GM19452 (cell line): ENCODE results near the gene NR2E1.

ENCODE experiments used
- ATAC-seq: cut with Tn5 transposase; IDR thresholded peaks from one replicate; pipeline ENCODE4 v1.9.1; 2021; ENCODE audit not compliant: unreplicated experiment

Gene NR2E1

GRCh38 chr6:108171291-108171917, 5.6 kb downstream of the NR2E1 start:
- ATAC-seq = no peak

- ATAC-seq = no peak
Observed at GRCh38 chr6:108171918-108172516, 6.2 kb downstream of the NR2E1 start.

- ATAC-seq = no peak
Observed at GRCh38 chr6:108174371-108175175, 8.8 kb downstream of the NR2E1 start.

GRCh38 chr6:108175176-108175591, 9.4 kb downstream of the NR2E1 start:
- no peak for ATAC-seq

GRCh38 chr6:108175592-108176279, 9.9 kb downstream of the NR2E1 start:
- ATAC-seq = no peak

- ATAC-seq = no peak
Observed at GRCh38 chr6:108176281-108177089, 10.7 kb downstream of the NR2E1 start.

- ATAC-seq = no peak
Observed at GRCh38 chr6:108179741-108180140, 13.9 kb downstream of the NR2E1 start.

GRCh38 chr6:108180266-108180665, 14.4 kb downstream of the NR2E1 start:
- no peak for ATAC-seq

GRCh38 chr6:108180776-108181175, 15.0 kb downstream of the NR2E1 start:
- no peak for ATAC-seq

- no peak for ATAC-seq
Observed at GRCh38 chr6:108186226-108186625, 20.4 kb downstream of the NR2E1 start.

GRCh38 chr6:108187519-108187918, 21.7 kb downstream of the NR2E1 start:
- no peak for ATAC-seq

GRCh38 chr6:108193131-108193530, 27.3 kb downstream of the NR2E1 start:
- ATAC-seq = no peak

- no peak for ATAC-seq
Observed at GRCh38 chr6:108193835-108194234, 28.0 kb downstream of the NR2E1 start.

GRCh38 chr6:108194503-108194902, 28.7 kb downstream of the NR2E1 start:
- ATAC-seq = no peak

GRCh38 chr6:108195209-108195608, 29.4 kb downstream of the NR2E1 start:
- ATAC-seq = no peak

GRCh38 chr6:108198761-108199498, 33.1 kb downstream of the NR2E1 start:
- no peak for ATAC-seq

- ATAC-seq = no peak
Observed at GRCh38 chr6:108200186-108200585, 34.4 kb downstream of the NR2E1 start.

- no peak for ATAC-seq
Observed at GRCh38 chr6:108200631-108201030, 34.8 kb downstream of the NR2E1 start.

GRCh38 chr6:108203189-108204112, 37.6 kb downstream of the NR2E1 start:
- no peak for ATAC-seq
